Left kidney (tissue), 2 donors: ENCODE data around the gene SLIT1. TPM values are rescaled to one million over a fixed set of nuclear protein-coding genes. Genes with fewer than 3 reads are reported as not detected.
A peak's percentile ranks its signal among the peaks of the same experiment; 100 is the strongest.
"Not testable (repeated sequence)": the region's sequence is repeated elsewhere in the genome, so short reads cannot be mapped to it uniquely, and the experiment has no call there.

Source experiments
- DNase-seq: peaks from one replicate; pipeline ENCODE4 v3.0.0-alpha.2; 2013
- polyA plus RNA-seq: library from polyadenylated mRNA; unstranded; fragments of 120-200 nt; gene quantifications from one replicate; pipeline ENCODE4 v1.2.1, GENCODE V29; 2013; ENCODE audit not compliant: insufficient read length

SLIT1 gene
- polyA plus RNA-seq, 1 donor, result 9.7 TPM

- no peak for DNase-seq
Observed at GRCh38 chr10:97042716-97043562, 142.8 kb downstream of the SLIT1 start.

- no peak for DNase-seq
Observed at GRCh38 chr10:97042081-97042480, 143.7 kb downstream of the SLIT1 start.

DNA sequence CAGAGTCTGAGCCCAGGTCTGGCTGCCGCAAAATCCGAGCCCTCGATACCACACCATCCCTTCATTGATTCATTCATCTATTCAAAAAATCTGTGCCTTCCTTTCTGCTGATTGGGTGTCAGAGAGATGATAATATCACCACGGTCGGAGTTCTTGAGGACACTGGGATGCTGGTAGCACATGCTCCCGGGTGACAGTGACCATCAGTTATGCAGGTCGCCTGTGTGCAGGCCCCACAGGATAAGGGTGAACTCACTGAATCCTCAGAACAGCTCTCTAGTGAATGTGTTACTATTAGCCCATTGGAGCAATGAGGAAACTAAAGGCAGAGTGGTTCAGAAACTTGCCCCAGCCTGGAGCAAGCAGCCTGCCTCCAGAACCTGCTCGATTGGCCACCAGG, 145.1 kb downstream of the SLIT1 start:
- DNase-seq, result no peak

GRCh38 chr10:97040248-97040584, 145.5 kb downstream of the SLIT1 start:
- DNase-seq, result no peak

DNA sequence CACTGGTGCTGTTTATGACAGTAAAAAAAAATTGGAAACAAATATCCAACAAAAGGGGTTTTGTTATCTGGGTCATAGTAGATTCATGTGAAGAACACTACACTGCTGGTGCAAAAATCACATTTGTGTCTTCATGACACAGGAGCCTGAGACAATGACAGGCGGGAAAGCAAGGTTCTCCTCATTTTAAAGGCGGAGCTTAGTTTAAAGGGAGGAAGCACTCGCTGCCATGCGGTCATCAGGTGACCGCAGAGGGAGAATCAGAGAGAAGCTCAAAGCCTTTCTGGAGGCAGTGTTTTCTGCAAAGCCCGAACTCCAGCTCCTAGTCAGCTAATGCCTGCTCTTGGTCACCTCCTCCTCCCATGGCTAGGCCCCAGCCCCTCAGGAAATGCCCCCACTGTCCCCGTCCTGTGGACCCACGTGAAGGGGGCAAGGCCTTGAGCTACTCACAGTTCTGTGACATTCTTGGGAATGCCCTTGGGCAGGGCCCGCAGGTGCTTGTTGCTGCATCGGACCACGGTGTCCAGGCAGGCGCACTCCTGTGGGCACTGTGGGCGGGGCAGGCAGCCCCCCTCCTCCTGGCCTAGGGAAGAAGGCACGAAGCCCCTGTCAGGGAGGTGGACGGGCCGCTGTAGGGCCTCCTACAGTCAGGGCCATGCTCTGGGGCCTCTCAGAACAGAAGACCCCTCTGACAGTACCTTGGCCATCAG, 146.1 kb downstream of the SLIT1 start:
- DNase-seq, result no peak

- DNase-seq, result no peak
Observed at GRCh38 chr10:97038688-97039087, 147.1 kb downstream of the SLIT1 start.

DNA sequence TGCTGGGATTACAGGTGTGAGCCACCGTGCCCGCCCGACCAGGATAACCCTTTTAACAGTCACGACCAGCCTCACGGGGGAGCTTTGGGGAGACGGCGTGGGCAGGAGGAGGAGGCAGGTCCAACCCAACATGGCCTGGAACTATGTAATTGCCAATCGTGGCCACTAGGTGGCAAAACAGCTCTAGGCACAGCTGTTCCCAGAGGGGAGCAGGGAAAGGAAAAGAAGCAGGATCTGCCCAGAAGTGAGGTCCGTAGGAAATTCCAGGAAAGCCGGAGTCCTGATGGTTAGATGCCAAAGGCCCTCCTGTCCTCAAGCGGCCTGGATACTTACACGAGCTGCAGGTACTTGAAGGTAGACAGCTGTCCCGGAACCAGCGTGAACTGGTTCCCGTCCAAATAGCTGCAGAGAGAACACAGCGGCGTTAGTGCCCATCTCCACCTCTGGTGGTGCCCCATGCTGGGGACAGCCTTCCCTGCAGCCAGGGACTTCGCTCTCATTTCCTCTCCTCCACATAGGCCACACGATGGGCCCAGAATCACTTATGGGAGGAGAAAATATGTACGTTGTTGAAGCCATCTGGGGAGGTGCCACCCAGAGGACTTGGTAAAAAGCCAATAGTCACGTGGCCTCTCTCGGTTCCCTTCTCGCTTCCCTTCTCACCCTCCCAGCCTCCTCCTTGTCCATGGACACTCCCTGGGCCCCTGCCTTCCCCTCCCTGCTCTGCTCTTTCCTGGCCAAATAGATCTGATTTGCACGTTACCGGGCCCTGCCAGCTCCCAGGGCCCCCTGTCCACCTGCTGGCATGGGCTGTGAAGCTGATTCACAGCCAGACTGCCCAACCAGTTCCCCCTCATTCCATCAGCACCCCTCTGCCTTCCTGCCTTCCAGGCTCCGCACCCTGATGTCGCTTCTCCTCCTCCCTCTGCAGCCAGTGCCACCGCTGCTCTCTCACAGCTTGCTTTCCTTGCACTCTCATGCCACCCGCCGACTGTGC, 148.1 kb downstream of the SLIT1 start:
- DNase-seq, result peak; percentile 79

- no peak for DNase-seq
Observed at GRCh38 chr10:97034958-97035769, 150.6 kb downstream of the SLIT1 start.

DNA sequence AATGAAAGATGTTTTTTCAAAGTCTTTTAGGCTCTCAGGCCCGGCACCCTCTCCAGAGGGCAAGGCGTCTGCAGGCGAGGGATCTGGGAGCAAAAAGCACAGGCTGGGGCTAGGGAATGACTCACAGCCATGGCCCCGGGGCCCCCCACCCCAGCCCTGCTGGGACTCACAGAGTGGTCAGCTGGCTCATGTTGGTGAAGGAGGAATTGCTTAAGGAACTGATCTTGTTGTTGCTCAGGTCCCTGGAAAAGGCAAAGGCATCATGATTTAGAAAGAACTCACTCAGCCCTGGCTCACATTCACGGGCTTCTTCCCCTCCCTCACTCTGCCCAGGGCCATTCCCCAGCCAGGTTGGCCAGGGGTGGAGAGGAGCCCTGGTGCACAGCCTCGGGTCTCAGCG, 151.5 kb downstream of the SLIT1 start:
- DNase-seq, result no peak

DNA sequence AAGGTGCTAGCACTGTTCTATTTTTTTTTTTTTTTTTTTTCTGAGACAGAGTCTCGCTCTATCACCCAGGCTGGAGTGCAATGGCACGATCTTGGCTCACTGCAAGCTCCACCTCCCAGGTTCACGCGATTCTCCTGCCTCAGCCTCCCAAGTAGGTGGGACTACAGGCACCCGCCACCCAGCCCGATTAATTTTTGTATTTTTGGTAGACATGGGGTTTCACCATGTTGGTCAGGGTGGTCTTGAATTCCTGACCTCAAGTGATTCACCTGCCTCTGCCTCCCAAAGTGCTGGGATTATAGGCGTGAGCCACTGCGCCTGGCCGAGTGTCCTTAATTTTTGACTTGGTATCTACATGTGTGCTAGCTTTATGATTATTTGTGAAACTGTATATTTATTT, 151.9 kb downstream of the SLIT1 start:
- not testable (repeated sequence) for DNase-seq

DNA sequence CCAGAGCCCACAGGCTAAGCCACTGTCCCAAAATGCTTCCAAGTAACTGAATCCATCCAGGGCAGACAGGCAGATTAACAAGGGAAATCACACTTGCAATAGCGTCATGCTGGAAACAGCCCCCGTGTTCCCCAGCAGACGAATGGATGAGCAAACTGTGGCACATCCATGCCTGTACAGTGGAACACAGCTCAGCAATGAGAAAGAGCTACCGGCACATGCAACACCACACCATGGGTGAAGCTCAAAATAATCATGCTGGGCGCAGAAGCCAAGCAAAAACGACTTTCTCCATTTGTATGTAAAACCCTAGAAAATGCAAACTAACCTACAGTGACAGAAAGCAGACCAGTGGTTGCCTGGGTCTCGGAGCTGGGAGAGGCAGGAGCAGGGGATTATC, 153.1 kb downstream of the SLIT1 start:
- no peak for DNase-seq

DNA sequence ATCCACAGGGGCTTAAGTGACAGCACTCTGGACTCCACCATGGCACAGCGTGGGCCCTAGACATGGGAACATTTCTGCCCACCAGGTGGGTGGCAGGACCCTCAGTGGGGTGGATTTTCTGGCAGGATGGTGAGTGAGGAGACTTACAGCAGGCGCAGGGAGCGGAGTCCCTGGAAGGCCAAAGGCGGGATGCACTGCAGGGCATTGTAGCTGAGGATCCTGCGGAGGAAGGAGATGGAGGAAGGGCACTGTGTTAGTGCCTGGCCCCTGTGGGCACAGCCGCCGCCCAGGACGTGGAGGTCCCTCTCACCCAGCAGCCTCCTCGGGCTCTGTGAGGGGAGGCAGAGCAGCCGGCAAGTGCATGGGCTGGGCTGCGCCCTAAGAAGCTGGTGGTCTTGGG, 154.3 kb downstream of the SLIT1 start:
- no peak for DNase-seq

GRCh38 chr10:97030894-97031293, 154.9 kb downstream of the SLIT1 start:
- no peak for DNase-seq

- DNase-seq, result no peak
Observed at GRCh38 chr10:97029271-97029670, 156.5 kb downstream of the SLIT1 start.

GRCh38 chr10:97028832-97029178, 157.0 kb downstream of the SLIT1 start:
- DNase-seq, result no peak

DNA sequence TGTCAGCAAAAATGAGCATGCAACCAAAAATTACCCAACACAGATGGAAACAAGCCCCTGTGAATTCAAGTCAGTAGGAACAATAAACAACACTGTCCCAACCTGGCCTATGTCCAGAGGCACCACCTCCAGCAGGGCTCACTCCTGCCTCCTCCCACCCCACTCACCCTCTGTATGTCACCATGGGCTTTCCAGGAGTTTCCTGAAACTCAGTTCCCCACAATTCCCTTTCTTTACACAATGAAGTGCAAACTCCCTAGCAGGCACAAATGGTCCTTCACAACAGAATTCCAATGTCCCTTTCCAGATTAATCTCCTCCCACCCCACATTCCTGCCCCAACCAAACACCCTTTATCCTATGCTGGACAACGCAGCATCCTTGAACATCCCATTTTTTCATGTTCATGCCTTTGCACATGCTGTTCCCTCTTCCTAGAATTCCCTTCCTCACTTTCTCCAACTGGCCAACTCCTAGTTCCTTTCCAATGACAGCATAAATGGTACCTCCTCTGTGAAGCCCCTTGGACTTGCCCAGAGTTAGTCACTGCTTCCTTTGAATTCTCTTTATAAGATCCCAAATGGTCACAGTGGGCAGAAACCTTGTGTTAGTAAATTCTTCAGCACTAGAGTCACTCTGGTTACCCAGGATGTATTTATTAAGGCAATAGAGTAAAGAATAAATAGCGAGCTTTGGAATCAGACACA, 157.5 kb downstream of the SLIT1 start:
- no peak for DNase-seq

GRCh38 chr10:97025613-97026242, 160.0 kb downstream of the SLIT1 start:
- peak; percentile 20 for DNase-seq

DNA sequence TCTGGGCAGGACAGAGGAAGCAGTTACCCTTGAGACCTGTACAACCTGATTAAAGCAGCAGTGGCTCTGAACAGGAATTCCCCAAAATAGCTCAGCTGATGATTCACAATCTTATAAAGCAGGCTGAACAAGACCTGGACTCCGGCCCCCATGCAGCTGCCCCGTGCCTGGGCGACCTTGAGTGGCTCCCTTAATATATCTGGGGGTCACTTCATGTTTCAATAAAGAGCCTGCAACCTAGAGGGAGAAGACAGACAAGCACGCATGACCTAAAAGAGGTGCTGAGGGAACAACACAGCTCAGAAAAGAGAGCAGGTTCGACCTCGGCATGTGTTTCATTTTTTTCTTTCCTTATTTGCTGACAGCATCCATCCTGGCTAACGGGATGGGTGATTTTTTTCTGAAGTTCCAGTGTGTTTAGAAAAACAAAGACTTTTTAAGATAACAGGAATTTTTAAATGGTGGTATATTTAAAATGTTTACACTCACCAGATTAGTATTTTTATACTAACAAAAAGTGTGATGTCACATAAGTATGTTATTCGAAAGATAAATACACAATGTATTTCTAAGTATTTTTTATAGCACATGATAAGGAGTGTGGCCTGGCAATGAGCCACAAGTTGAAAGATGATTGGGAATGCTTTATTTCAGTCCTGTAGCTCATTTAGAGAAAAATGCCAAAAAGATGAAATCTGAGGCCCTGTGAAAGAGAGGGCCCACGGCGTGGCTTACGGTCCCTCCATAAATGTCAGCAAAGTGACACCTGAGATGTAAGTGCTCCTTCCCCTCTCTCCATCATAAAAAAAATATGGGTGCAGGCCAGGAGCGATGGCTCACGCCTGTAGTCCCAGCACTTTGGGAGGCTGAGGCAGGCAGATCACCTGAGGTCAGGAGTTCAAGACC, 161.3 kb downstream of the SLIT1 start:
- DNase-seq, result no peak

DNA sequence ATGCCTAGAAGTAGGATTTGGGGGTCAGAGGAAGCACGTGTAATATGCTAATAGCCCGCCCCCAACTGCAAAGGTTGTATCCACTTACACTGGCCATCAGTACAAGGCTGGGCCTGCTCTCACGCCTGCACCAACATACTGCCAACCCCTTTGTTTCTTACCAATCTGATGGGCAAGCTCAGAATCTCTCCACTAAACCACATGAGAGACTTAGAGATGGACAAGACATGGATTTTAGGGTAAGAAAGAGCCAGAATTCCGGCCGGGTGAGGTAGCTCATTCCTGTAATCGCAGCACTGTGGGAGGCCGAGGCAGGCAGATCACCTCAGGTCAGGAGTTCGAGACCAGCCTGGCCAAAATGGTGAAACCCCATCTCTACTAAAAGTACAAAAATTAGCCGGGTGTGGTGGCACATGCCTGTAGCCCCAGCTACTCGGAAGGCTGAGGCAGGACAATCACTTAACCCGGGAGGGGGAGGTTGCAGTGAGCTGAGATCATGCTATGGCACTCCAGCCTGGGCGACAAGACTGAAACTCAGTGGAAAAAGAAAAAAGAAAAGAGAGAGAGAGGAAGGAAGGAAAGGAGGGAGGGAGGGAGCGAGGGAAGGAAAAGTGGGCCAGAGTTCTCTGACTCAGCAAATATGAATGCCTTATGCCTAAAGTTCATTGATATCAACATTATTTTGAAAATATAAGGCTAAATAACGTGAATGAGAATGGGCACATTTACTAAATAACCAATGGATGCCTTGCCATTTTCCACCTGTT, 162.2 kb downstream of the SLIT1 start:
- DNase-seq, result no peak
